Measurements from ENCODE around the gene RNF144A. TPM values are rescaled to one million over a fixed set of nuclear protein-coding genes. Genes with fewer than 3 reads are reported as not detected.
A peak's percentile ranks its signal among the peaks of the same experiment; 100 is the strongest.

Gene RNF144A
- polyA plus RNA-seq, 1 of the 3 experiments (the other 2 are of a cell fraction) = 15.6 TPM

DNA sequence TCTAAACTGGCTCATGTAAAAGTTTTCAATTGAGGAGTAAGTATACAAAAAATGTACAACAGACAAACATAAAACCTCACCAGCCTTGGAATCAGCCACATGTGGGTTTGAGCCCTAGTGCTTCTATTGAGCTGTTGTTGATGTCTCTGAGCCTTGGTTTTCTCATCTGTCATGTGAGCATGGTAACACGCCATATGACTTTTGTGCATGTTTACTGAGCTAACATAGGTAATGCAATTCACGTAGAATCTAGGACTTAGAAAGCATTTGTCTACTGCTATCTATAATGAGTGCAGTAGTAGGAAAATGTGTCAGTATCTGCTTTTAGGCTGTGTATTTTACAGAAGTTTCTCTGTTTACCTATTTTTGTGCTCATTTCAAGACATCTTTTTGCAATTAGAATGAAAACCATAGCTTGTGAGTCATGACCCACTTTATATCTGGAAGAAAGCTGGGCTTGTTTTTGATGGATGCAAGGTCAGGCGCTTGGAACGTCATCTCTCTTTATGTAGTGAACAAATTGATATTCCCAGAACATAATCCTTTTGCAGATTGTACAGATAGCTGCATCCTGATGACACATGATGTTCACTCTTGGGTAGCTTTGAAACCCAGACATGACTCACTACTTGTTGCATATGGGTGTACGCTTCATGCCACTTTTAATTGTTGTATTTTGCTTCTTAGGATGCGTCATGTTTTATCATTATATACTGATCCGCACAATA is 94.3 kb downstream of the RNF144A start (continued):
- TF ChIP-seq, protein P1, sequence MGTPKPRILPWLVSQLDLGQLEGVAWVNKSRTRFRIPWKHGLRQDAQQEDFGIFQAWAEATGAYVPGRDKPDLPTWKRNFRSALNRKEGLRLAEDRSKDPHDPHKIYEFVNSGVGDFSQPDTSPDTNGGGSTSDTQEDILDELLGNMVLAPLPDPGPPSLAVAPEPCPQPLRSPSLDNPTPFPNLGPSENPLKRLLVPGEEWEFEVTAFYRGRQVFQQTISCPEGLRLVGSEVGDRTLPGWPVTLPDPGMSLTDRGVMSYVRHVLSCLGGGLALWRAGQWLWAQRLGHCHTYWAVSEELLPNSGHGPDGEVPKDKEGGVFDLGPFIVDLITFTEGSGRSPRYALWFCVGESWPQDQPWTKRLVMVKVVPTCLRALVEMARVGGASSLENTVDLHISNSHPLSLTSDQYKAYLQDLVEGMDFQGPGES (IDR thresholded peaks at IDR 0.05; ENCODE audit: low read depth, low read length) = no peak
- TF ChIP-seq POLR2AphosphoS5 (IDR thresholded peaks at IDR 0.05; ENCODE audit: low read depth, low read length) (peak; percentile 94), YY1 (IDR thresholded peaks at IDR 0.05; ENCODE audit: low read depth) (peak; percentile 48; the same call in 1 of the 2 replicates), JUND (IDR thresholded peaks at IDR 0.05) (peak; percentile 100), SMC3 (IDR thresholded peaks at IDR 0.05; ENCODE audit: low read depth, low read length) (no peak), EP300 (IDR thresholded peaks at IDR 0.05; ENCODE audit: borderline replicate concordance in 1 of 2, low read depth in 1 of 2, low read length in 1 of 2) (peak; percentile 93 to 99), FOSL2 (IDR thresholded peaks at IDR 0.05; ENCODE audit: borderline replicate concordance, low read depth) (peak; percentile 99), RXRA (IDR thresholded peaks at IDR 0.05; ENCODE audit: borderline replicate concordance, low read depth) (peak; percentile 99), GATA2 (CRISPR knock-in tag; IDR thresholded peaks at IDR 0.05) (peak; percentile 30; the same call in 1 of the 2 replicates), RCOR1 (IDR thresholded peaks at IDR 0.05; ENCODE audit: low read length) (peak; percentile 81), EZH2phosphoT487 (IDR thresholded peaks at IDR 0.05; ENCODE audit: borderline replicate concordance, low read depth) (no peak; the same call in 1 of the 2 replicates)
- TF ChIP-seq, protein P2, sequence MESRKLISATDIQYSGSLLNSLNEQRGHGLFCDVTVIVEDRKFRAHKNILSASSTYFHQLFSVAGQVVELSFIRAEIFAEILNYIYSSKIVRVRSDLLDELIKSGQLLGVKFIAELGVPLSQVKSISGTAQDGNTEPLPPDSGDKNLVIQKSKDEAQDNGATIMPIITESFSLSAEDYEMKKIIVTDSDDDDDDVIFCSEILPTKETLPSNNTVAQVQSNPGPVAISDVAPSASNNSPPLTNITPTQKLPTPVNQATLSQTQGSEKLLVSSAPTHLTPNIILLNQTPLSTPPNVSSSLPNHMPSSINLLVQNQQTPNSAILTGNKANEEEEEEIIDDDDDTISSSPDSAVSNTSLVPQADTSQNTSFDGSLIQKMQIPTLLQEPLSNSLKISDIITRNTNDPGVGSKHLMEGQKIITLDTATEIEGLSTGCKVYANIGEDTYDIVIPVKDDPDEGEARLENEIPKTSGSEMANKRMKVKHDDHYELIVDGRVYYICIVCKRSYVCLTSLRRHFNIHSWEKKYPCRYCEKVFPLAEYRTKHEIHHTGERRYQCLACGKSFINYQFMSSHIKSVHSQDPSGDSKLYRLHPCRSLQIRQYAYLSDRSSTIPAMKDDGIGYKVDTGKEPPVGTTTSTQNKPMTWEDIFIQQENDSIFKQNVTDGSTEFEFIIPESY (IDR thresholded peaks at IDR 0.05; ENCODE audit: borderline replicate concordance, low read depth) = peak; percentile 93
- TF ChIP-seq, protein P3, sequence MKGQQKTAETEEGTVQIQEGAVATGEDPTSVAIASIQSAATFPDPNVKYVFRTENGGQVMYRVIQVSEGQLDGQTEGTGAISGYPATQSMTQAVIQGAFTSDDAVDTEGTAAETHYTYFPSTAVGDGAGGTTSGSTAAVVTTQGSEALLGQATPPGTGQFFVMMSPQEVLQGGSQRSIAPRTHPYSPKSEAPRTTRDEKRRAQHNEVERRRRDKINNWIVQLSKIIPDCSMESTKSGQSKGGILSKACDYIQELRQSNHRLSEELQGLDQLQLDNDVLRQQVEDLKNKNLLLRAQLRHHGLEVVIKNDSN (IDR thresholded peaks at IDR 0.05; ENCODE audit: borderline replicate concordance, low read depth) = no peak; the same call in none of the 2 replicates
- TF ChIP-seq, protein P4, sequence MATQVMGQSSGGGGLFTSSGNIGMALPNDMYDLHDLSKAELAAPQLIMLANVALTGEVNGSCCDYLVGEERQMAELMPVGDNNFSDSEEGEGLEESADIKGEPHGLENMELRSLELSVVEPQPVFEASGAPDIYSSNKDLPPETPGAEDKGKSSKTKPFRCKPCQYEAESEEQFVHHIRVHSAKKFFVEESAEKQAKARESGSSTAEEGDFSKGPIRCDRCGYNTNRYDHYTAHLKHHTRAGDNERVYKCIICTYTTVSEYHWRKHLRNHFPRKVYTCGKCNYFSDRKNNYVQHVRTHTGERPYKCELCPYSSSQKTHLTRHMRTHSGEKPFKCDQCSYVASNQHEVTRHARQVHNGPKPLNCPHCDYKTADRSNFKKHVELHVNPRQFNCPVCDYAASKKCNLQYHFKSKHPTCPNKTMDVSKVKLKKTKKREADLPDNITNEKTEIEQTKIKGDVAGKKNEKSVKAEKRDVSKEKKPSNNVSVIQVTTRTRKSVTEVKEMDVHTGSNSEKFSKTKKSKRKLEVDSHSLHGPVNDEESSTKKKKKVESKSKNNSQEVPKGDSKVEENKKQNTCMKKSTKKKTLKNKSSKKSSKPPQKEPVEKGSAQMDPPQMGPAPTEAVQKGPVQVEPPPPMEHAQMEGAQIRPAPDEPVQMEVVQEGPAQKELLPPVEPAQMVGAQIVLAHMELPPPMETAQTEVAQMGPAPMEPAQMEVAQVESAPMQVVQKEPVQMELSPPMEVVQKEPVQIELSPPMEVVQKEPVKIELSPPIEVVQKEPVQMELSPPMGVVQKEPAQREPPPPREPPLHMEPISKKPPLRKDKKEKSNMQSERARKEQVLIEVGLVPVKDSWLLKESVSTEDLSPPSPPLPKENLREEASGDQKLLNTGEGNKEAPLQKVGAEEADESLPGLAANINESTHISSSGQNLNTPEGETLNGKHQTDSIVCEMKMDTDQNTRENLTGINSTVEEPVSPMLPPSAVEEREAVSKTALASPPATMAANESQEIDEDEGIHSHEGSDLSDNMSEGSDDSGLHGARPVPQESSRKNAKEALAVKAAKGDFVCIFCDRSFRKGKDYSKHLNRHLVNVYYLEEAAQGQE (IDR thresholded peaks at IDR 0.05; ENCODE audit: low read depth, low read length) = peak; percentile 61; the same call in 1 of the 2 replicates
- TF ChIP-seq, protein P5, sequence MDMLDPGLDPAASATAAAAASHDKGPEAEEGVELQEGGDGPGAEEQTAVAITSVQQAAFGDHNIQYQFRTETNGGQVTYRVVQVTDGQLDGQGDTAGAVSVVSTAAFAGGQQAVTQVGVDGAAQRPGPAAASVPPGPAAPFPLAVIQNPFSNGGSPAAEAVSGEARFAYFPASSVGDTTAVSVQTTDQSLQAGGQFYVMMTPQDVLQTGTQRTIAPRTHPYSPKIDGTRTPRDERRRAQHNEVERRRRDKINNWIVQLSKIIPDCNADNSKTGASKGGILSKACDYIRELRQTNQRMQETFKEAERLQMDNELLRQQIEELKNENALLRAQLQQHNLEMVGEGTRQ (IDR thresholded peaks at IDR 0.05; ENCODE audit: borderline replicate concordance, low read depth, low read length) = no peak
- TF ChIP-seq, protein P6, sequence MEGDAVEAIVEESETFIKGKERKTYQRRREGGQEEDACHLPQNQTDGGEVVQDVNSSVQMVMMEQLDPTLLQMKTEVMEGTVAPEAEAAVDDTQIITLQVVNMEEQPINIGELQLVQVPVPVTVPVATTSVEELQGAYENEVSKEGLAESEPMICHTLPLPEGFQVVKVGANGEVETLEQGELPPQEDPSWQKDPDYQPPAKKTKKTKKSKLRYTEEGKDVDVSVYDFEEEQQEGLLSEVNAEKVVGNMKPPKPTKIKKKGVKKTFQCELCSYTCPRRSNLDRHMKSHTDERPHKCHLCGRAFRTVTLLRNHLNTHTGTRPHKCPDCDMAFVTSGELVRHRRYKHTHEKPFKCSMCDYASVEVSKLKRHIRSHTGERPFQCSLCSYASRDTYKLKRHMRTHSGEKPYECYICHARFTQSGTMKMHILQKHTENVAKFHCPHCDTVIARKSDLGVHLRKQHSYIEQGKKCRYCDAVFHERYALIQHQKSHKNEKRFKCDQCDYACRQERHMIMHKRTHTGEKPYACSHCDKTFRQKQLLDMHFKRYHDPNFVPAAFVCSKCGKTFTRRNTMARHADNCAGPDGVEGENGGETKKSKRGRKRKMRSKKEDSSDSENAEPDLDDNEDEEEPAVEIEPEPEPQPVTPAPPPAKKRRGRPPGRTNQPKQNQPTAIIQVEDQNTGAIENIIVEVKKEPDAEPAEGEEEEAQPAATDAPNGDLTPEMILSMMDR (IDR thresholded peaks at IDR 0.05) = no peak
